ENCODE data around the gene PRPH2. TPM values are rescaled to one million over a fixed set of nuclear protein-coding genes. Genes with fewer than 3 reads are reported as not detected.

The PRPH2 gene
- total RNA-seq (1 to 10 TPM in 5 of 9 donors, under 1 TPM in 4; 0.44 to 2.6 (median 1.0) TPM), polyA plus RNA-seq (under 1 TPM; 0.23 to 0.91 TPM)
- long read RNA-seq, donor 1, partial matches to known transcripts: 4 of 4 reads
- long read RNA-seq, donor 1, other reads (novel, unspliced or antisense): 0 of 4 reads
- long read RNA-seq, donor 2, partial matches to known transcripts: 7 of 7 reads
- long read RNA-seq, donor 2, other reads (novel, unspliced or antisense): 0 of 7 reads
- long read RNA-seq, donor 3, partial matches to known transcripts: 1 of 1 reads
- long read RNA-seq, donor 3, other reads (novel, unspliced or antisense): 0 of 1 reads

GRCh38 chr6:42722497-42722896 lies at the start of gene PRPH2:
Gene PRPH2 (minus strand): TSS chr6:42722597. CDS start chr6:42722334, 263 bp downstream.
- intact Hi-C loops (cut with DNase I): loop anchor here in 2 of 10 donors (10.0 kb wide), 2 partner anchors 92 to 152 kb away; partner anchors contain the start of gene RPL7L1 (in 1 of the 2)
- H3K27ac ChIP-seq: no peak within 1 kb of the TSS

GRCh38 chr6:42771741-42772100 lies 49.3 kb upstream of the PRPH2 start:
- ATAC-seq (no peak), DNase-seq (no peak)
- TF ChIP-seq POLR2A (IDR thresholded peaks at IDR 0.05): no peak
- TF ChIP-seq CTCF (IDR thresholded peaks at IDR 0.05): no peak
- Histone ChIP-seq H3K4me3 (peak overlapping the region in 4 of 12 donors; percentile 35 to 49 (median 44)), H3K9me3 (no peaks in the 10 kb centered on the region), H3K36me3 (no peaks in the 10 kb centered on the region), H3K4me1 (peaks cover 0 to 58% (median 0%) of the 10 kb centered on the region in 12 donors), H3K27ac (peak overlapping the region in 1 of 12 donors; percentile 90), H3K27me3 (no peaks in the 10 kb centered on the region)
- intact Hi-C loops (cut with DNase I): no loop called here
- WGBS, 4 donors: 73 to 83% (median 76%) methylated on average over 3 of the region's 3 CpGs

More at GRCh38 chr6:42722497-42722896, at the start of gene PRPH2:
- no peaks in the 10 kb centered on the region for H3K27me3 ChIP-seq
- no peak within 1 kb of the TSS for H3K4me3 ChIP-seq
- peaks cover 0 to 15% (median 11%) of the 10 kb centered on the region in 12 donors for H3K4me1 ChIP-seq
- TF ChIP-seq POLR2A (IDR thresholded peaks at IDR 0.05): no peak
- TF ChIP-seq CTCF (IDR thresholded peaks at IDR 0.05): no peak
- DNase-seq (no peak), ATAC-seq (no peak)
- H3K9me3 ChIP-seq: no peaks in the 10 kb centered on the region
- H3K36me3 ChIP-seq: peaks cover 0 to 3% (median 0%) of the 10 kb centered on the region in 9 donors
- WGBS, 4 donors: 80 to 93% (median 91%) methylated on average over 1 to 6 of the region's 6 CpGs

DNA sequence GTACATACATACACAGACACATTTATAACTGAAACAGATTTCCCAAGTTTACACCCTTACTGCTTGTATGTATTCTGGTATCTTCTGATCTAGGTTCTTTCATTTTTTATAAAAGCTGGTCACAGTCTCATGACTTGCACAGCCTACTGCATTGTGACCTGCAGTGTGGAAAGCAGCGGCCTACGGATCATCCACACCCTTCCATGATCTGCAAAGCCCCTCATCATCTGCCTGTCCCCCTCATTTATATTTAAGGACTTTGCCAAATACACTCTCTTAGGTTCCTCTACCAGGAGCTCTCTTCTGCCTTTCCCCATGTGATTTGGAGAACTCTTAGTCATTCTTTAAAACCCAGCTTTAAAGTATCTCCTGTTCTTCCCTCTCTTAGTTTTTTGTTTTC lies 47.4 kb upstream of the PRPH2 start:
- H3K9me3 ChIP-seq: no peaks in the 10 kb centered on the region
- TF ChIP-seq CTCF (IDR thresholded peaks at IDR 0.05): no peak
- TF ChIP-seq POLR2A (IDR thresholded peaks at IDR 0.05): no peak
- DNase-seq (no peak), ATAC-seq (no peak)
- intact Hi-C loops (cut with DNase I): no loop called here
- peaks cover 0 to 6% (median 0%) of the 10 kb centered on the region in 9 donors for H3K36me3 ChIP-seq
- peaks cover 0 to 46% (median 0%) of the 10 kb centered on the region in 12 donors for H3K4me1 ChIP-seq
- WGBS, 4 donors: 88 to 96% (median 93%) methylated on average over 2 of the region's 2 CpGs
- H3K27ac ChIP-seq: no peak overlapping the region
- H3K27me3 ChIP-seq: no peaks in the 10 kb centered on the region
- no peak overlapping the region for H3K4me3 ChIP-seq

- Histone ChIP-seq H3K4me1 (peaks cover 0 to 38% (median 0%) of the 10 kb centered on the region in 12 donors), H3K36me3 (peaks cover 0 to 6% (median 0%) of the 10 kb centered on the region in 9 donors), H3K27ac (no peak overlapping the region), H3K9me3 (no peaks in the 10 kb centered on the region), H3K4me3 (no peak overlapping the region), H3K27me3 (no peaks in the 10 kb centered on the region)
- 96 to 100% (median 98%) methylated on average over 3 to 4 of the region's 4 CpGs for WGBS, 4 donors
- no peak for DNase-seq
- TF ChIP-seq CTCF (IDR thresholded peaks at IDR 0.05) (no peak), POLR2A (IDR thresholded peaks at IDR 0.05) (no peak)
- intact Hi-C loops (cut with DNase I): no loop called here
- no peak for ATAC-seq
Measured at GRCh38 chr6:42769051-42769450, 46.7 kb upstream of the PRPH2 start.

Measured in heart left ventricle (tissue), 16 donors.